HEK293 (cell line): ENCODE measurements around the gene LDLRAD3.

Experiments
- GLI4 ChIP-seq: fragments of 450-650 bp; formaldehyde crosslinking; IDR thresholded peaks from 2 replicates; pipeline ENCODE4 v1.5.1; 2016; ENCODE audit warnings: missing biosample characterization, missing genetic modification characterization
- ZFP69B ChIP-seq: fragments of 450-650 bp; formaldehyde crosslinking; IDR thresholded peaks from 2 replicates; pipeline ENCODE4 v1.5.1; 2016; ENCODE audit warnings: missing biosample characterization, missing genetic modification characterization
- ZNF114 ChIP-seq: fragments of 450-650 bp; formaldehyde crosslinking; IDR thresholded peaks from 2 replicates; pipeline ENCODE4 v1.5.0; 2017; ENCODE audit warnings: missing biosample characterization, missing genetic modification characterization

GRCh38 chr11:36248436-36248835 is 304.6 kb downstream of the LDLRAD3 start:
- TF ChIP-seq GLI4 (tag by site-specific recombination) (no peak), ZFP69B (tag by site-specific recombination) (no peak), ZNF114 (no peak)
